Stimulated activated naive CD4-positive, alpha-beta T cell (primary cell): ENCODE measurements around the gene TSC22D2.
A peak's percentile ranks its signal among the peaks of the same experiment; 100 is the strongest.
"Not testable (repeated sequence)": the region's sequence is repeated elsewhere in the genome, so short reads cannot be mapped to it uniquely, and the experiment has no call there.

Experiments
- DNase-seq, 6 experiments: peaks; one replicate each; lab custom pipeline; 2025; lab: John Stamatoyannopoulos, UW

The TSC22D2 gene

GRCh38 chr3:150484410-150484809 is 76.3 kb downstream of the TSC22D2 start:
- DNase-seq, result no peak

DNA sequence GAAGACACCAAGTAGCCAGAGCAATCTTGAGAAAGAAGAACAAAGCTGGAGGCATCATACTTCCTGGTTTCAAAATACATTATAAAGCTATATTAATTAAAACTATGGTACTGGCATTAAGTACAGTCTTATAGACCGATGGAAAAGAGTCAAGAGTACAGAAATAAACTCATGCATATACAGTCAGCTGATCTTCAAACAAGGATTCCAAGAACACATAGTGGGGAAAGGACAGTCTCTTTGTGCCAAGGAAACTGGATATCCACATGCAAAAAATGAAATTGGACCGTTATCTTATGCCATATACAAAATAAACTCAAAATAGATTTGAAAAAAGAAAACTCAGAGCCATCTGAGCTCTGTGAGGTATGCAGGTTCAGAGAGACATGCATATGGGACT is 80.8 kb downstream of the TSC22D2 start:
- no peak for DNase-seq

- no peak for DNase-seq
These were observed 82.3 kb downstream of the TSC22D2 start for GRCh38 chr3:150490277-150490986.

- DNase-seq, result no peak
These were observed 86.4 kb downstream of the TSC22D2 start for GRCh38 chr3:150494411-150494977.

- DNase-seq, result no peak
These were observed 87.1 kb downstream of the TSC22D2 start for GRCh38 chr3:150495149-150495548.

- DNase-seq, result peak in 3 of 6 experiments; percentile 7 to 59 (median 45)
These were observed 87.6 kb downstream of the TSC22D2 start for GRCh38 chr3:150495563-150496168.

GRCh38 chr3:150497956-150498355 is 89.9 kb downstream of the TSC22D2 start:
- DNase-seq, result no peak

DNA sequence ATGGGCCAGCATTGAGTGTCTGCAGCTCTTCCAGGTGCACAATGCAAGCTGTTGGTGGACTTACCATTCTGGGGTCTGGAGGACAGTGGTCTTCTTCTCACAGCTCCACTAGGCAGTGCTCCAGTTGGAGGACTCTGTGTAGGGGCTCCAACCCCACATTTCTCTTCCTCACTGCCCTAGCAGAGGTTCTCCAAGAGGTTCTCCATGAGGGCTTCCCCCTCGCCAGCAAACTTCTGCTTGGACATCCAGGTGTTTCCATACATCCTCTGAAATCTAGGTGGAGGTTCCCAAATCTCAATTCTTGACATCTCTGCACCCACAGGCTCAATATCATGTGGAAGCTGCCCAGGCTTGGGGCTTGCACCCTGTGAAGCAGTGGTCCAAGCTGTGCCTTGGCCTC is 92.9 kb downstream of the TSC22D2 start:
- not testable (repeated sequence) for DNase-seq

GRCh38 chr3:150503402-150504099 is 95.5 kb downstream of the TSC22D2 start:
- no peak for DNase-seq

- no peak for DNase-seq
These were observed 96.4 kb downstream of the TSC22D2 start for GRCh38 chr3:150504483-150504882.

DNA sequence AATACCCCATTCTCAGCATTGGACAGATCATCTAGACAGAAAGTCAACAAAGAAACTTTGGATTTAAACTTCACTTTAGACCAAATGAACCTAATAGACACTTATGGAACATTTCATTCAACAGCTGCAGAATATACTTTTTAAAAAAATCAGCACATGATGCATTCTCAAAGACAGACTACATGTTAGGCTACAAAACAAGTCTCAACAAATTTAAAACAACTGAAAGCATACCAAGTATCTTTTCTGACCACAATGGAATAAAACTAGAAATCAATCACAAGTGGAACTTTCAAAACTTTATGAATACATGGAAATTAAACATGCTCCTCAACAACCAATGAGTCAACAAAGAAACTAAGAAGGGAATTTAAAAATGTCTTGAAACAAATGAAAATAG is 100.3 kb downstream of the TSC22D2 start:
- no peak for DNase-seq

- no peak for DNase-seq
These were observed 101.7 kb downstream of the TSC22D2 start for GRCh38 chr3:150509780-150510179.

DNA sequence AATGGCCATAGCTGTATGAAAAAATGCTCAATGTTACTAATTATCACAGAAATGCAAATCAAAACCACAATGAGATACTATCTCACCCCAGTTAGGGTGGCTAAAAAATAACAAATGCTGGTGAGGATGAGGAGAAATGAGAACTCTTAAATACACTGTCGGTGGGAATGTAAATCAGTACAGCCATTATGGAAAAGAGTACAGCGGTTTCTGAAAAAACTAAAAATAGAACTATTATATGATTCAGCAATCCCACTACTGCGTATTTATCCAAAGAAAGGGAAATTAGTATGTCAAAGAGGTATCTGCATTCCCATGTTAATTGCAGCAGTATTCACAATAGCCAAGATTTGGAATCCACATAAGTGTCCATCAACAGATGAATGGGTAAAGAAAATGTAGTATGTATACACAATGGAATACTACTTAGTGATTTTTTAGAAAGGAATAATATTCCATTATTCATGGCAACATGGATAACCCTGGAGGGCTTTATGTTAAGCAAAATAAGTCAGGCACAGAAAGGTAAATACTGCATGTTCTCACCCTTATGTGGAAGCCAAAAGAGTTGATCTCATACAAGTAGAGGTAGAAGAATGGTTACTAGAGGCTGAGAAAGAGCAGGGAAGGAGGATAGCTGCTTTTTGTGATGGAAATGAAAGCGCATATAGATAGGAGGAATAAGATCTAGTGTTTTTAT is 103.2 kb downstream of the TSC22D2 start:
- DNase-seq, result no peak

DNA sequence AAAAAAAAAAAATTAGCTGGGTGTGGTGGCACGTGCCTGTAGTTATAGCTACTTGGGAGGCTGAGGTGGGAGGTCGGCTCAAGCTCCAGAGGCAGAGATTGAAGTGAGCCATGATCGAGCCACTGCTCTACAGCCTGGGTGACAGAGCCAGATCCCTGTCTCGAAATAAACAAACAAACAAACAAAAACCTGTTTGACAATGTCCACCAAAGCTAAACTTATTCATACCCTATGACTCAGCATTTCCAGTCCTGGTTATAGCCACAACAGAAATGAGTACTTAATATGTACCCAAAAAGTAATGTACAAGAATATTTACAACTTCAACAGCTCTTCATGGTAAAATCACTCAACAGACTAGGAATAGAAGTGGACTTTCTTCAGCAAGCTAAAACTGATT is 107.1 kb downstream of the TSC22D2 start:
- no peak for DNase-seq
